HL-60 (cell line): ENCODE measurements around the gene C16orf95.

ENCODE experiments used
- DNase-seq, 2 experiments: peaks; one replicate each; pipeline ENCODE4 v3.0.0-alpha.2; 2010 to 2020; ENCODE audit warnings: low read depth in 1 of 2, low spot score in 1 of 2
- H3K27ac ChIP-seq: fragments of 250-450 bp; sonication (Bioruptor Pico); replicated peaks from 2 replicates; pipeline ENCODE4 v1.5.1; 2020; ENCODE audit warnings: mild to moderate bottlenecking, moderate library complexity
- H3K27me3 ChIP-seq: fragments of 250-450 bp; sonication (Bioruptor Pico); 2 replicates; pipeline ENCODE4 v1.5.1; 2021; ENCODE audit warnings: mild to moderate bottlenecking, moderate library complexity; ENCODE audit not compliant: insufficient read depth, poor library complexity, severe bottlenecking
- H3K4me3 ChIP-seq: replicated peaks from 2 replicates; pipeline ENCODE4 v1.5.1; 2011; ENCODE audit warnings: mild to moderate bottlenecking, control low read depth, low read length; ENCODE audit not compliant: insufficient read depth
- CTCF ChIP-seq: IDR thresholded peaks from one replicate; pipeline ENCODE4 v1.5.1; 2011; ENCODE audit warnings: low read length, control low read depth, inconsistent platforms; ENCODE audit not compliant: insufficient read depth
- GABPA ChIP-seq: IDR thresholded peaks from 2 replicates; pipeline ENCODE4 v1.6.1; 2012; ENCODE audit warnings: low read depth
- POLR2AphosphoS5 ChIP-seq: IDR thresholded peaks from 2 replicates; pipeline ENCODE4 v1.6.1; 2012; ENCODE audit warnings: low read depth
- REST ChIP-seq: IDR thresholded peaks from 2 replicates; pipeline ENCODE4 v1.6.1; 2012; ENCODE audit warnings: low read depth; ENCODE audit not compliant: insufficient replicate concordance
- SPI1 ChIP-seq: IDR thresholded peaks from 2 replicates; pipeline ENCODE4 v1.6.1; 2012; ENCODE audit warnings: low read depth, mild to moderate bottlenecking, borderline replicate concordance

C16orf95 gene

GRCh38 chr16:87306516-87306915, 10.7 kb downstream of the C16orf95 start:
- no peaks in the 10 kb centered on the region for H3K27me3 ChIP-seq
- no peak overlapping the region for H3K27ac ChIP-seq
- no peak for DNase-seq

GRCh38 chr16:87305505-87306391, 11.4 kb downstream of the C16orf95 start:
- no peak overlapping the region for H3K27ac ChIP-seq
- DNase-seq, result no peak
- H3K4me3 ChIP-seq, result no peak overlapping the region
- TF ChIP-seq SPI1 (no peak), CTCF (no peak), GABPA (no peak), POLR2AphosphoS5 (no peak), REST (no peak)
- no peaks in the 10 kb centered on the region for H3K27me3 ChIP-seq

More at GRCh38 chr16:87306516-87306915, 10.7 kb downstream of the C16orf95 start:
- no peak overlapping the region for H3K4me3 ChIP-seq
- TF ChIP-seq POLR2AphosphoS5, result no peak

- no peak overlapping the region for H3K4me3 ChIP-seq
- H3K27ac ChIP-seq, result no peak overlapping the region
- no peaks in the 10 kb centered on the region for H3K27me3 ChIP-seq
- TF ChIP-seq REST (no peak), SPI1 (no peak; the same call in 1 of the 2 replicates), POLR2AphosphoS5 (no peak), CTCF (no peak), GABPA (no peak)
- DNase-seq, result peak in 1 of 2 experiments; percentile 75
These were observed 12.2 kb downstream of the C16orf95 start for GRCh38 chr16:87304951-87305350.

GRCh38 chr16:87303962-87304521, 13.2 kb downstream of the C16orf95 start:
- Histone ChIP-seq H3K27me3 (no peaks in the 10 kb centered on the region), H3K4me3 (no peak overlapping the region), H3K27ac (peak overlapping the region; percentile 54)
- TF ChIP-seq GABPA (no peak), CTCF (no peak), POLR2AphosphoS5 (no peak), SPI1 (no peak), REST (no peak)
- DNase-seq, result no peak
